LNCAP (cell line): ENCODE results near the gene PRR27.

ENCODE experiments used
- TF ChIP-seq, protein P1 (sequence below): fragments of 450-650 bp; IDR thresholded peaks from 2 replicates; pipeline ENCODE4 v1.5.1; 2017; ENCODE audit warnings: mild to moderate bottlenecking

Gene PRR27

DNA sequence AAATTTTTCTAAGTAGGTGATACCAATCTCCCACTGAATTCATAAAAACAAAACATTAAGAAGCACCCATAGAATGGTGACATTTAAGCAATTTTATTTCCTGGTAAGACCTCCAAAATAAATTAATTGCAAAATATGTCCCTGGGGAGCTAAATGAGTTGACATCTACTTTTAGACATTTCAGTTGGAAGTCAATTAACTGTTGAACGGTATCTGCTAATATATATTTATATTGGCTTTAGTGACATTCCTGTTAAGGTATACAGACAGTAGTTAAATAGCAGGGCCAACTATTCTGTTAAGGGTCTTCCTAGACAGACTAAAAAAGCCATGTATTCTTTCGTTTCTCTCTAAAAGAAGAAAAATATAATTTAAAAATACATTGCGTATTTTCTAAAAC is at the start of gene PRR27:
TSS of gene PRR27 (plus strand) at position 301 of the 400 bp plus-strand sequence. CDS start 139 bp downstream, outside the sequence.
- TF ChIP-seq, protein P1, sequence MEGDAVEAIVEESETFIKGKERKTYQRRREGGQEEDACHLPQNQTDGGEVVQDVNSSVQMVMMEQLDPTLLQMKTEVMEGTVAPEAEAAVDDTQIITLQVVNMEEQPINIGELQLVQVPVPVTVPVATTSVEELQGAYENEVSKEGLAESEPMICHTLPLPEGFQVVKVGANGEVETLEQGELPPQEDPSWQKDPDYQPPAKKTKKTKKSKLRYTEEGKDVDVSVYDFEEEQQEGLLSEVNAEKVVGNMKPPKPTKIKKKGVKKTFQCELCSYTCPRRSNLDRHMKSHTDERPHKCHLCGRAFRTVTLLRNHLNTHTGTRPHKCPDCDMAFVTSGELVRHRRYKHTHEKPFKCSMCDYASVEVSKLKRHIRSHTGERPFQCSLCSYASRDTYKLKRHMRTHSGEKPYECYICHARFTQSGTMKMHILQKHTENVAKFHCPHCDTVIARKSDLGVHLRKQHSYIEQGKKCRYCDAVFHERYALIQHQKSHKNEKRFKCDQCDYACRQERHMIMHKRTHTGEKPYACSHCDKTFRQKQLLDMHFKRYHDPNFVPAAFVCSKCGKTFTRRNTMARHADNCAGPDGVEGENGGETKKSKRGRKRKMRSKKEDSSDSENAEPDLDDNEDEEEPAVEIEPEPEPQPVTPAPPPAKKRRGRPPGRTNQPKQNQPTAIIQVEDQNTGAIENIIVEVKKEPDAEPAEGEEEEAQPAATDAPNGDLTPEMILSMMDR: no peak

DNA sequence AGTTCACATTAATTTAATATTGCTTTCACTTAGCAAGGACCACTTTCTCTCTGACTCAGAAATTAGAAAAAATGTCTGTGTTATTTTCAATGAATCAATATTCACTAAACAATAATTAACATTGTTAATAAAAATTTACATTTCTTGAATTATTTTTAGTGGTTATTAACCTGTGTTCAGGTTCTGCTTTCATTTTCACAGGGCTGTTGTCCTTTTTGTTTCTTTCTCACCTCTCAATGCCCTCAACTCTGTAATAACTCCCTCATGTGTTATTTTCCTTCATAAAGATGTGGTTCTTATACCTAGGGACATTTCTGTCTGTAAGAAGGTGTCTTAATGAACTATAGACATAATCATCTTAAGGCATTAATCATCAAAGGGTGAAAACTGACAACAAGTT is 43.1 kb upstream of the PRR27 start:
- TF ChIP-seq, protein P1: no peak

DNA sequence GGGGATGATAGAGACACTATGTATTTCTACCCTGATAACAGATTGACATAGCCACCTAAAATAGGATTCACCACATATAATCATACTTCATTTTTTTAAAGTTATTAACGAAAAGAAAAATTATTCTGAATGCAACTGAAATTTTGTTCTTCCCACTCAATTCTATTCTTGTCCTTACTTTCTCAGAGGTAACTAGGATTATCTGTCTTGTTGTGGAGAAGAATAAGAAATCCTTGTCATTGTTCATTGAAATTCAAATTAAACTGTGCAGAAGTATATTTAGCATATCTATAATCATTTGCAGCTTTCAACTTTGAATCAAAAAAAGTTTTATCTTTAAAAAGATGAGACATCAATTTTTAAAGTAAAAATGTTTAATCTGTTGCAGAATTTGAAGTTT is 40.4 kb upstream of the PRR27 start:
- TF ChIP-seq, protein P1: no peak

DNA sequence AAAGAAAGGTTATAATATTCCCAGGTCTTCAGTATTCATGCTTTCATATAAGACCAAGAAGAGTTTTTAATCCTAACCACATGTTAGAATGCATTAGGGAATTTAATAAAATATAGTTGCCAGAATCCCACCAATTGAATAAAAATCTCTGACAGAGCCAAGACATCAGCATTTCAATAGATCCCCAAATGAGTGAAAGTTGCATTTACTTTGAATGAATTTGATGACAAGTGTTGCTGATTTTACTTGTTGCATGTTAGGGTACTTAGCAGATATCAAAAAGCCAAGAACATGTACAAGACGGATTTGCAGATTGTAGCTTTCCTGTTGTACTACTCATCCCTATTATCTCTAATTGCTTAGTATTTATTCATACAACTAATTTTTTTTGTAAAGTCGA is 39.9 kb upstream of the PRR27 start:
- TF ChIP-seq, protein P1: no peak

DNA sequence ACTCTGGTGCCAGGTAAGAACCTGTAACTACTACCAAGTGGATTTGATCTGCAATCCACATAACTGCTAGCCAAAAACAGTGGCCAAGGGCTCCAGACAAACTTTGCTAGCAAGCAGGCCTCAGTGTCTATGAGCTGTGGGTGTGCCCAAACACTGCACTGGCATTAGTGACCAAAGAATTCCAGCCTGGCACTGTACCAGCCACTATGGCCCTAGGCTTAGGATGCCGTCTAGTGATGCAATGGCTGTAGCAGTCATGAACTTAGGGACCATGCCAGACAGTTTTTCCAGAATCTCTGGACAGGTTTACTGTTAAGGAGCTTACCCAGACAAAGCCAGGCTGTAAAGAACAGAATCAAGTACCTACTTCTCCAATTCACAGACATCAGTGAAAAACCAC is 33.7 kb upstream of the PRR27 start:
- TF ChIP-seq, protein P1: no peak

DNA sequence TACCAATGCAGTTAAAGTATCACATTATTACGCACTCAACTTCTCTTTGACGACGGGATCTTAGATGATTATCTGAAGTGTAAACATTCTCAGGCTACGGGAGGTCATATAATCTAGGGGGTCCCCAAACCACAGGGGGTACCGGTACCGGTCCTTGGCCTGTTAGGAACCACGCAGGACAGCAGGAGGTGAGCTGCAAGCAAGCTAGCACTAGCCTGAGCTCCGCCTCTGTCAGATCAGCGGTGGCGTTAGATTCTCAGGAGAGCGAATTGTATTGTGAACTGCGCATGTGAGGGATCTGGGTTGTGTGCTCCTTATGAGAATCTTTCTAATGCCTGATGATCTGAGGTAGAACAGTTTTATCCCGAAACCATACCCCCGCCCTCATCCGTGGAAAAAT is 20.6 kb upstream of the PRR27 start:
- TF ChIP-seq, protein P1: no peak

DNA sequence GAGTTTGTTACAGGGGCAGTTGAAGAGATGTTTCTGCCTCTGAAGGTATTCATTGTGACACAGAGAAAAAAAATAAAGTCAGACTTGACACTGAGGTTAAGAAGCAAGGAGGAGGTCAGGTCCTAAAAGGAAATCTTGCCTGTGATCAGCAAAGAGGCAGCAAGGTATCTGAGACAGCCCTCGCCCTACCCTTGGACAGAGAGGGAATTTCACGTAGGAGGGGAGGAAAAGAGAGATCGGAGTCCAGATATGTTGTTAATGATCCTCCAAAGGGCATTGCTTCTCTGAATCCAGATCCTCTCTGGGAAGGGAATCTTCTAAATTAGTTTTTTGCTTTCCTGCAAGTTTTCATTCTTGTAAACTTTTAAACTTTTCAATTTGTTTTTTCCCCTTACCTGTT is 15.3 kb upstream of the PRR27 start:
- TF ChIP-seq, protein P1: no peak

DNA sequence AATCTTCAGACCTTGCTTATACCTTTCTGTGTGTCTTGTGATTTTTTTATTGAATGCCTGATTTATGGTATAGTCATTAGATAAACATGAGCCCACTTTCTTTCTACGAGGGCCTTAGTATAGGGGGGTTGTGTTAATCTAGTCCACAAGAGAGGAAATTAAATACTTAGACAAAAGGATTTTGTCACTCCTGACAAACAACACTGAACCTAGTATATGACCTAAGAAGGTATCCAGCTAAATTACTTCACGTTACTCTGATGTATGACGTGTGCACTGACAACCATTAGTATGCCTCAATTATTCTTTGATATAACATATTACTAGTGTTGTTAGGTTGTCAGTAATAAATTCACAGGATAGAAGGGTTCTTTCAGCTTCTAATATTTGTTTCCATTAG is 2.8 kb upstream of the PRR27 start:
- TF ChIP-seq, protein P1: no peak
